Eye (tissue), 1 donor: ENCODE data around the gene TST.

Source experiments
- DNase-seq: peaks from one replicate; pipeline ENCODE4 v3.0.0-alpha.2; 2015

The TST gene

DNA sequence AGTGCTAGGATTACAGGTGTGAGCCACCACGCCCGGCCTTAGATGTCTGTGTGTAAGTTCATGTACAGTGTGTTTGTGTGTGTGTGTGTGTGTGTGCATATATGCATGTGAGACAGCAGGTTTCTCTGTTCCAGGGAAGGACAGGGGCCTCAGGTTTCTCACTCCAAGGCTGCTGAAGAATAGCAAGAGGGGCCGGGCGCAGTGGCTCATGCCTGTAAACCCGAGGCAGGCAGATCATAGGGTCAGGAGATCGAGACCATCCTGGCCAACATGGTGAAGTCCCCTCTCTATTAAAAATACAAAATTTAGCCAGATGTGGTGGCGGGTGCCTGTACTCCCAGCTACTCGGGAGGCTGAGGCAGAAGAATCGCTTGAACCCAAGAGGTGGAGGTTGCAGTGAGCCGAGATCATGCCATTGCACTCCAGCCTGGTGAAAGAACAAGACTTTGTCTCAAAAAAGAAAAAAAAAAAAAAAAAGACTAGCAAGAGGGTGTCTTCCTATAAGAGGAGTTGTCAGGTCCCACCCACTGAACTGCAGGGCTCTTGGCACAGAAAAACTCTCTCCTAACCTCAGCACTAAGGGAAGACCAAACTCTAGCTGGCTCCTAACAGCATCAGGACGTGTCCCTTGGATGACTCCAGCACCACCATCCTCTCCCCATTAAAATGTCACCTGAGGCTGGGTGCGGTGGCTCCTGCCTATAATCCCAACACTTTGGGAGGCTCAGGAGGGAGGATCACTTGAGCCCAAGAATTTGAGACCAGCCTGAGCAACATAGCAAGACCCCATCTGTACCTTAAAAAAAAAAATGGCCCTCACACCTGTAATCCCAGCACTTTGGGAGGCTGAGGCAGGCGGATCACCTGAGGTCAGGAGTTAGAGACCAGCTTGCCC is 40.0 kb downstream of the TST start:
- no peak for DNase-seq

DNA sequence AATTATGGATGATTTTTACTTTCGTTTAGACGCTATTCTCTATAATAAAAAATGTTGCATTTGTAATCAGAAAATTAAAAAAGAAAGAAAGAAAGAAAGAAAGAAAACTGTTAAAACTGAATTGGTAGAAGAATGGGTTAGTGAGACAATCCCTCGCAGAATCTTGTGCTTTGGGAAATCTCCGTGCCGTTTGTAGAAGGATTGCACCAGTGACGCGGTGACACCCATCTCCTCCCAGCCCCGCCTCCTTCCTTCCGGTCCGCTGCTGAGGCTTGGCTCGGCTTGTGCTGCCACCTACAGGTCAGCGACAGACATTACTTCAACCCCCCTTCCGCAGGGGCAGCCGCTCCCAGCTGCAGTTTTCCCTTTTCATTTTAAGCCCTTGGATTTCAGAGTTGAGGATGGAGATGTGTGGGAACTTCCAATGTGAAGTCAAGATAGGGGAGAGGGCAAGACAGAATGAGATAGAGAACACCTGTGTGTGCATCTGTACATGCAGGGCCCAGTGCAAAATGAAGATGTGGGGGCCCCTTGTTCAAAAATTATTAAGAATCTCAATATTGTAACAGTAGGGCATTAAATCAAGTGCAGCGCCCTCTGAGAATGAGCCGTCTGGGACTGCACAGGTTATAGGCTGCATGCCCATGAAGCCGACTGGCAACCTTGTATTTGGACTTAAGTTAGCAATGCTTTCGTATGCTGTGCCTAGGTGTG is 41.1 kb downstream of the TST start:
- DNase-seq, result peak; percentile 95

DNA sequence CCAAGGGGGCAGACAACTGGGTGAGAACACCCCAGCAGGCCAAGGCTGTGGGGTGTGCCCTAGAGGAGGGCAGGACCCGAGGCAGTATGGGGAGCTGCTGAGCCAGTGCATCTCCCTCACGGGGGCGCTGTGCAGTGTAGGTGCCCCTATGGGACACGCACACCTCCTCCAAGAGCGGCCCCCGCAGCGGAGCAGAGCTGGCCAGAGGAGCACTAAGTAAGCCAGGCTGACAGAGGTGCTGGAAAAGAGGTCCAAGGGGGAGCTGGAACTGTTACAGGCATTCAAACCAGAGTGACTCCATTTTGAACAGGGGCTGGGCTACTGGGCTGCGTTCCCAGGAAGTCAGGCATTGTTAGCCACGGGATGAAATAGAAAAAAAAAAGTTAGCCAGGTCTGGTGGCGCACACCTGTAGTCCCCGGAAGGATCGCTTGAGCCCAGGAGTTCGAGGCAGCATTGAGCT is 41.8 kb downstream of the TST start:
- peak; percentile 45 for DNase-seq

DNA sequence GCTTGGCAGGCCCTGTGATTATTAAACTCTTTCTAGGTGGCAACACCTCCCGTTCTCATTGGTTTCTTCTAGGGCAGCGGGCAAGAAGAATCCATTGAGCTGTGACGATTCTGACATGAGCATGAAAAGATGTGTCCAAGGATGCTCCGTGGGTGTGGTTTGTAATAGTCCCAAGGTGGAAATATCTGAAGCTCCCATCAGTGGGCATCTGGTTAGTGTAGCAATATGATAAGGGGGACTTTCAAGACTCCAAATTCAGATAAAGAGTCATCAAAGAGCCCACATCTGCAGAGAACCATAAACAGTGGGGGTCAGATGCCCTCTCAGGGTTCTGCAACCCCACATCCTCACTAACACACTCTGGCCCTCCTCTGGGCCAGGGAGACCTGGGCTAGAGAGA is 42.6 kb downstream of the TST start:
- no peak for DNase-seq

- peak; percentile 22 for DNase-seq
Measured at GRCh38 chr22:36971341-36972125, 47.7 kb downstream of the TST start.

GRCh38 chr22:36968249-36968964 is 50.8 kb downstream of the TST start:
- DNase-seq, result no peak

DNA sequence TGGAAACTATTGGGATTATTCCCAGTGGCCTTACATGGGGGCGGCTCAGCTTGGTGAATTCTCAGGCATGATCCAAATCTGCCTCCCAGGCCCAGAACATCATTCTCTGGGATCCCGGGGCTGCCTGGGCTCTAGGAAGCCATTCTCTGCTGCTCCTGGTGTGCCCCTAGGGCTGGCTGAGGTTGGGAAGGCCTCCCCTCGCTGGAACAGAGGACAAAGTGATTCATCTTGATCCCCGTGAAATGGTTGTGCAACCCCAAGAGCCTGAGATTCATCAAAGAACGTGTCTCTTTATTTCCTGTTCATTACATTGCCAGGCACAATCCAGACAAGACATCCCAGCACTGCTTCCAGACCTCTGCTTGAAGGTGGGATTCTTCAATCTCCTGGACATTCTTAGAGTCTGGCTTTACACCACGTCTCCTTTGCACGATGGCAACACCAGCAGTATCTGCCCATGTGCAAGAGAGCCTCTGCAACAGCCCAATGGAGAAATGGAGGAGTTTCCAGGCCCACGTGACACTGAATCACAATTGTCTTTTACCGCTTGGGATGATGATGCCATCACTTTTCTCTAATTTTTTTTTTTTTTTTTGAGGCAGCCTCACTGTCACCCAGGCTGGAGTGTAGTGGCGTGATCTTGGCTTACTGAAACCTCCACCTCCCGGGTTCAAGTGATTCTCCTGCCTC is 52.3 kb downstream of the TST start:
- no peak for DNase-seq

GRCh38 chr22:36965696-36966095 is 53.6 kb downstream of the TST start:
- no peak for DNase-seq

- no peak for DNase-seq
Measured at GRCh38 chr22:36964106-36964505, 55.1 kb downstream of the TST start.

- no peak for DNase-seq
Measured at GRCh38 chr22:36963302-36963701, 55.9 kb downstream of the TST start.

DNA sequence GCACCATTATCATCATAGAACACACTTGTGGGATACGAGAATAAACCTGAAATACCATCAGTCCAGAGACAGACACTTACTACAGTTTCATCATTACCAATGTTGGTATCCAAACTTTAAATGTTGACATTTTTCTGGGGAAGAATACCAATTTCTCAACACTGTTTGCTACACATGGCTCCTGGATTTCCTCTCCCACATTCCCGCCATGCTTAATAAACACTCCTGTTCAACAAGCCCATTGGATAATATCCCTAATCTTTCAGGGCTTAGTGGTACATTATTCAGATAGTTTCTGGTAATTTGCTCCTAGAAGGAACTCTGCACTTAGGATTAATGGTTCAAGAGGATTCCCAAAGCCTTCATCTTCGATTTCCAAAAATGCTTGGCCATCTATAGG is 57.6 kb downstream of the TST start:
- no peak for DNase-seq
